ENCODE results near the gene ST6GALNAC6. TPM values are rescaled to one million over a fixed set of nuclear protein-coding genes. Genes with fewer than 3 reads are reported as not detected.

ST6GALNAC6 gene
- total RNA-seq, 2 donors from 2014 or later = 61.7 to 124 TPM

DNA sequence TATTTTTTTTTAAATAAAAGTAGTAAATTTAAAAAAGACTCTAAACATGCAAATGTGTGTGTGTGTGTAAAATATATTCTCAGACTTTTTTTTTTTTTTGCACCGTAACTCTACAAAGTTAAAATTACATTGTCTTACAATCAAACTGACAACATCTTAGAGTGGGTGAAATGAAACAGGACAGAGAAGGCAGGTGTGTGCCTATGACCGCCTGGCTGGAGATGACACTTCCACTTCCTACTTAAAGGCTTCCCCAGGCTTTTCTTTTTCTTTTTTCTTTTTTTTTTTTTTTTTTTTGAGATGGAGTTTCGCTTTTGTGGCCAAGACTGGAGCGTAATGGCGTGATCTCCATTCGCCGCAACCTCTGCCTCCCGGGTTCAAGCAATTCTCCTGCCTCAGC, 19.3 kb downstream of the ST6GALNAC6 start:
- ATAC-seq (replicated peaks) = no peak
- no peaks in the 10 kb centered on the region for H3K27me3 Mint-ChIP-seq
- H3K36me3 Mint-ChIP-seq (ENCODE audit: low read depth) = peaks cover 11% of the 10 kb centered on the region
- H3K4me3 Mint-ChIP-seq = no peak overlapping the region
- no peaks in the 10 kb centered on the region for H3K9me3 Mint-ChIP-seq
- no peak overlapping the region for H3K27ac Mint-ChIP-seq
- H3K4me1 Mint-ChIP-seq = peaks cover 5% of the 10 kb centered on the region

GRCh38 chr9:127878652-127879390, 20.6 kb downstream of the ST6GALNAC6 start:
- ATAC-seq (replicated peaks) = no peak
- Mint-ChIP-seq H3K27me3 (no peaks in the 10 kb centered on the region), H3K9me3 (no peaks in the 10 kb centered on the region), H3K4me1 (no peaks in the 10 kb centered on the region), H3K27ac (no peak overlapping the region), H3K36me3 (ENCODE audit: low read depth) (peaks cover 1% of the 10 kb centered on the region), H3K4me3 (no peak overlapping the region)

DNA sequence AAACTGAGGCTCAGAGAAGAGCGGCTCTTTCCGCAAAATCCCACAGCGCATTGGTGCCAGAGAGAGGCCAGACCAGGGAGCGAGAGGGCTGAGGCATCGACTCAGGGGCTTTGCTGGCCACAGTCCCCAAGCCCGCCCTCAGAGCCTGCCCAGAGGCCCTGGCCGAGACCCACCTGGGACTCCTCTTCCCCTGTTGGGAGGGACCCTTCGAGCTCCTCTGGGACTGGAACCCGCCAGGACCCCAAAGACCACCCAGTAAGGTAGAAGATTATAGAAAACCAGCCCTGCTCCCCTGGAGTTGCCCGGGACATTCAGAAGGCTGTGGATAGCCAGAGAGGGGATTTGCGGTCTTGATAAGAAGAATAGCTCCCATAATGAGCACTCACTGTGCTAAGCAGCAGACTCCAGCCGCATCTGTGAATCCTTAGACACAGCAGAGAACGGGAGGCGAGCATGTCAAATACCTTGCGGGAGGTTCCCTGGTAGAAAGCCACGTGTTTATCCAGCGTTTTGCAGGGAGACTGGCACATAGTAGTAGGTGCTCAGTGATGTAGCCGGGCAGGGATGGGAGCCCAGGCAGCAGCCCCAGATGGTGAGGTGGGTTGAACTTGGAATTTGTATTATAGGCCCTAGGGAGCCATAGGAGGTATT, 21.3 kb downstream of the ST6GALNAC6 start:
- Mint-ChIP-seq H3K36me3 (ENCODE audit: low read depth) (no peaks in the 10 kb centered on the region), H3K4me3 (peak overlapping the region; percentile 25)
- ATAC-seq (replicated peaks) = no peak

DNA sequence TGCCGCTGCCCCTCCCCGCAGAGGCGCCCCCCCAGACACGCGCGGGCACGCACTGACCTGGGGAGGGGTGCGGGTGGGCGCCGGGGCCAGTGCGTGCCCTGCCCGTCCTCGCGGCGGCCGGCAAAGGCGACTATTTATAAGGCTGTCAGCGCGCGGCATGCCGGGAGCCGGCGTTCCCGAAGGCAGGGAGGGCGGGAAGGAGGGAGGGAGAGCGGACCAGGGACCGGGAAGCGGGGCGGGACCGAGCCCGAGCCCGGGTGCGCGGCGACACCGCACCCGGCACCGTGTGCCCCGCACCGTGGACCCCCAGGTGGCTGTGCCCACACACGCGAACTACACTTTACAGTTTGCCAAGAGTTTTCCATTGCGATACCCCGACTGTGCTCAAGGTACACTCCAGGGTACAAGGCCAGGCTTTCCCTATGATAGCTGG, 21.8 kb downstream of the ST6GALNAC6 start, which contains the start of gene AK1:
AK1 (minus strand) TSS at position 110 of the 433 bp plus-strand sequence. CDS start 3,058 bp downstream, outside the sequence.
- no peak within 1 kb of the TSS for H3K27ac Mint-ChIP-seq
- H3K36me3 Mint-ChIP-seq (ENCODE audit: low read depth) = no peaks in the 10 kb centered on the region
- no peak for ATAC-seq (replicated peaks)
- H3K4me3 Mint-ChIP-seq = peak within 1 kb of the TSS; percentile 25
- H3K27me3 Mint-ChIP-seq = no peaks in the 10 kb centered on the region
- H3K4me1 Mint-ChIP-seq = no peaks in the 10 kb centered on the region
- H3K9me3 Mint-ChIP-seq = no peaks in the 10 kb centered on the region

More for the DNA sequence above, 21.3 kb downstream of the ST6GALNAC6 start:
- Mint-ChIP-seq H3K27me3 (no peaks in the 10 kb centered on the region), H3K27ac (no peak overlapping the region), H3K9me3 (no peaks in the 10 kb centered on the region), H3K4me1 (no peaks in the 10 kb centered on the region)

GRCh38 chr9:127876764-127877562, 22.4 kb downstream of the ST6GALNAC6 start:
- no peak for ATAC-seq (replicated peaks)

GRCh38 chr9:127876026-127876763, 23.2 kb downstream of the ST6GALNAC6 start:
- Mint-ChIP-seq H3K27me3 (no peaks in the 10 kb centered on the region), H3K4me1 (no peaks in the 10 kb centered on the region), H3K4me3 (no peak overlapping the region), H3K36me3 (ENCODE audit: low read depth) (no peaks in the 10 kb centered on the region), H3K9me3 (no peaks in the 10 kb centered on the region), H3K27ac (peak overlapping the region; percentile 56)
- ATAC-seq (replicated peaks) = no peak

More at GRCh38 chr9:127876764-127877562, 22.4 kb downstream of the ST6GALNAC6 start:
- Mint-ChIP-seq H3K4me1 (no peaks in the 10 kb centered on the region), H3K27me3 (no peaks in the 10 kb centered on the region), H3K36me3 (ENCODE audit: low read depth) (no peaks in the 10 kb centered on the region), H3K4me3 (no peak overlapping the region), H3K27ac (no peak overlapping the region), H3K9me3 (no peaks in the 10 kb centered on the region)

DNA sequence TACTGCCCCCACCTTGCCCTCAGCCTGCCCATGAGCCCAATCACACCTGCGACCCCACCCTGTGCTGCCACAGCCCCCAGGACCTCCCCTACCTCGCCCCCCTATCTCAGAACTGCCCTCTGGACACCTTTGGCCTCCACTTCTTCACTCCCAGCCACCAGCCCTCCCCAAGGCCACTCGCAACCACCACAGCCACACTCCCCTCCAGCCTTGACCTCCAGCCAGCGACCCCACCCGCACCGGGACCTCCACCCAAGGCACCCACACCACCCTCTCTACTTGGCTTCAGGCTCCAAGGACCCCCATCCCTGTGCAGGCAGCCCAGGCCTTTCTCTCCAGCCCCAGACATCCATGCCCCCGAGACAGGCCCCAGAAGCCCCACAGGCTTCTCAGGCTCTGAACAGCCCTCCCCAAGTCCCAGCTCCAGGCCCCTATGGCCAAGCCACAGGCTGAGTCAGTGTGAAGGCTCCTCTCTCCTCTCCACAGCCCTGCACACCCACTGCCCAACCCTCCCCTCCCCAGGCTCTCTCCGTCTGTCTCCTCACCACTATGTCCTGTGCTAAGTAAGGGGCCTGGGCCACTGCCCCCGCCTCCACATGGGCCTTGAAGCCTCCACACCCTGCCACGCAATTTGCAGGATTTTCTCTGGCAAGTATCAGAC, 24.0 kb downstream of the ST6GALNAC6 start:
- H3K4me1 Mint-ChIP-seq = no peaks in the 10 kb centered on the region
- no peaks in the 10 kb centered on the region for H3K27me3 Mint-ChIP-seq
- no peaks in the 10 kb centered on the region for H3K36me3 Mint-ChIP-seq (ENCODE audit: low read depth)
- H3K9me3 Mint-ChIP-seq = no peaks in the 10 kb centered on the region
- no peak for ATAC-seq (replicated peaks)
- H3K27ac Mint-ChIP-seq = peak overlapping the region; percentile 56
- H3K4me3 Mint-ChIP-seq = no peak overlapping the region

DNA sequence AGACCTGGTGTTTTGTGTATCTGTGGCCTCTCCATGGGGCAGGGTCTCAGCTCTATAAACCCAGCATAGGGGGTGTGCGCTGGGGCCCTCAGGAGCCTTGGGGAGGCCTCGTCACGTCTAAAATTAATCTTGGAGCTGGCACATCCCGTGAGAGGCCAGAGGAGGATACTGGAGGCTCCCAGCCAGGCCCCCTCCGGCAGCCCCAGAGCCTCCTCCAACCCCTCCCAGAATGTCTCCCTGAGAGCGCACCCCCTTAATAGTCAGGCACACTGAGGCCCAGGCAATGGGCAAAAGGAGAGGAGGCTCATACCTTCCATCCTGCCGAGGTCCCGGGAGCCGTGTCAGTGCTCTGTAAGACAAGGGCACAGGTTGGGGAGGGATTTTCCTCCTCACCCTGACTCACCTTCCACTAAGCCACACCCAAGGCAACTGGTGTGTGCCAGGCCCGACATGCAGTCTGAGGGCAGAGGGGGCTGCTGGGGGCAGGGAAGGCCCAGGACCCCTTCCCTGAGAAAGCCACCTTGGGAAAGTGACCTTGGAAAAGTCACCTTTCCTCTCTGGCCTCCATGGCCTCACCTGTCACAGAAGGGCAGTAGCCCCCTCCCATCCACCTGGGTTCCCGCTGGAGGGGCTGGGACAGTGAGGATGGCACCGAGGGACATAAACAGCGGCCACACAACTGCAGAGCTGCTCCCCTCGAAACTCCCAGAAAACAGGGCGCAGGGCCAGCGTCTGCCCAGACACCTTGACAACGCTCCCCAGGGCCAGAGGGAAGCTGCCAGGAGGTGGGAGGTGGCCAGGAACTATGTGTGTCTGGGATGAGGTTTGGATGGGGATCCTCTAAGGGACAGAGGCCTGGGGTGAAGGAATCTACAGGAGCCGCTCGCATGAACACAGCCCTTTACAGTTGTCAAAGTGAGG, 24.8 kb downstream of the ST6GALNAC6 start:
- Mint-ChIP-seq H3K27ac (peak overlapping the region; percentile 56), H3K4me1 (no peaks in the 10 kb centered on the region), H3K27me3 (no peaks in the 10 kb centered on the region), H3K9me3 (no peaks in the 10 kb centered on the region), H3K36me3 (ENCODE audit: low read depth) (no peaks in the 10 kb centered on the region), H3K4me3 (no peak overlapping the region)
- ATAC-seq (replicated peaks) = no peak

DNA sequence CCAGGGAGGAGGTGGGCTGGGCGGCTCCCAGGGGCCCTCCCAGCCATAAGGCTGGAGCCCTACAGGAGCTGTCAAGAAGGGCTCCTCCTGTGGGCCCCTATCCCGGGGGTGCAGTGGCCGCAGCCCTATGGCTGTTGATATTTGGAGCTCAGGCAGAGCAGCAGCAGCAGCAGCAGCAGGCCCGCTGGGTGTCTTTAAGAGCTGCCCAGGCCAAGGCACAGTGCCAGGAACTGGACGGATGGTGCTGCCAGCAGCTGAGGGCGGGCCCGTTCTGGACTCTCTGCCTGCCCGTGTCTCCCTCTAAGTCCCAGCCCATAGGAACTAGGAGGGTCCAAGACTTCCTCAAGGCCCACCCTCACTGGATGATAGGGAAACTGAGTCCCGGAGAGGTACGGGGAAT, 25.5 kb downstream of the ST6GALNAC6 start:
- Mint-ChIP-seq H3K36me3 (ENCODE audit: low read depth) (no peaks in the 10 kb centered on the region), H3K9me3 (no peaks in the 10 kb centered on the region)

GRCh38 chr9:127873223-127873691, 26.1 kb downstream of the ST6GALNAC6 start:
- no peak for ATAC-seq (replicated peaks)
- no peaks in the 10 kb centered on the region for H3K27me3 Mint-ChIP-seq
- no peak overlapping the region for H3K27ac Mint-ChIP-seq

More for the DNA sequence above, 25.5 kb downstream of the ST6GALNAC6 start:
- Mint-ChIP-seq H3K27me3 (no peaks in the 10 kb centered on the region), H3K4me3 (no peak overlapping the region), H3K4me1 (no peaks in the 10 kb centered on the region), H3K27ac (no peak overlapping the region)
- no peak for ATAC-seq (replicated peaks)

GRCh38 chr9:127872369-127873222, 26.8 kb downstream of the ST6GALNAC6 start:
- no peaks in the 10 kb centered on the region for H3K4me1 Mint-ChIP-seq
- H3K27ac Mint-ChIP-seq = peak overlapping the region; percentile 51
- no peaks in the 10 kb centered on the region for H3K36me3 Mint-ChIP-seq (ENCODE audit: low read depth)
- no peak for ATAC-seq (replicated peaks)
- H3K9me3 Mint-ChIP-seq = no peaks in the 10 kb centered on the region
- H3K27me3 Mint-ChIP-seq = no peaks in the 10 kb centered on the region
- no peak overlapping the region for H3K4me3 Mint-ChIP-seq

More at GRCh38 chr9:127873223-127873691, 26.1 kb downstream of the ST6GALNAC6 start:
- Mint-ChIP-seq H3K9me3 (no peaks in the 10 kb centered on the region), H3K4me1 (no peaks in the 10 kb centered on the region), H3K36me3 (ENCODE audit: low read depth) (no peaks in the 10 kb centered on the region), H3K4me3 (no peak overlapping the region)

DNA sequence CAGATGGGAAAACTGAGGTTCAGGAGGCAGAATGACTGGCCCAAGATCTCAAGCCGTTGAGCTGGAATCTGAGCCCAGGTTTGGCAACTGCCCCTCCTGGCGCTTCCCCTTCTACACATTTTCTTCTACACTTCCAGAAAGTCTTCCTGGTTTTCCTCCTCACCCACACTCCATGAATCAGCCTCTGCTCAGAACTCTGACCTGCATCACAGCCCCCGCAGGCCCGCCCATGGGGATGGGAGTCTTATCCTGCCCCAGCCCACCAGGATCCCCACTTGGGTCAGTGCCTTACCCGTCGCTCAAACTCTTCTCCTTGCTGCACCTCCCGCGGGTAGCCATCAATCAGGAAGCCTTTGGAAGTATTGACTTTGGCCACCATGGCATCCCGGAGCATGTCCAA, 27.9 kb downstream of the ST6GALNAC6 start:
- H3K27me3 Mint-ChIP-seq = no peaks in the 10 kb centered on the region
- H3K9me3 Mint-ChIP-seq = no peaks in the 10 kb centered on the region
- peak overlapping the region; percentile 51 for H3K27ac Mint-ChIP-seq
- no peak for ATAC-seq (replicated peaks)
- no peak overlapping the region for H3K4me3 Mint-ChIP-seq
- H3K36me3 Mint-ChIP-seq (ENCODE audit: low read depth) = no peaks in the 10 kb centered on the region
- no peaks in the 10 kb centered on the region for H3K4me1 Mint-ChIP-seq

Measured in activated T-helper 17 cell treated with anti-CD3 and anti-CD28 coated beads, Interleukin-2, amount 50 U/mL, for 72 hours (primary cell).